Activated CD8-positive, alpha-beta memory T cell treated with anti-CD3 and anti-CD28 coated beads for 4 hours (primary cell): ENCODE data around the gene TMEM161B.
A peak's percentile ranks its signal among the peaks of the same experiment; 100 is the strongest.
"Not testable (repeated sequence)": the region's sequence is repeated elsewhere in the genome, so short reads cannot be mapped to it uniquely, and the experiment has no call there.

Source experiments
- DNase-seq, 2 donors: peaks; one replicate each; pipeline ENCODE4 v3.0.0-alpha.2; 2020; ENCODE audit warnings: low read depth in 2 of 2

TMEM161B gene

DNA sequence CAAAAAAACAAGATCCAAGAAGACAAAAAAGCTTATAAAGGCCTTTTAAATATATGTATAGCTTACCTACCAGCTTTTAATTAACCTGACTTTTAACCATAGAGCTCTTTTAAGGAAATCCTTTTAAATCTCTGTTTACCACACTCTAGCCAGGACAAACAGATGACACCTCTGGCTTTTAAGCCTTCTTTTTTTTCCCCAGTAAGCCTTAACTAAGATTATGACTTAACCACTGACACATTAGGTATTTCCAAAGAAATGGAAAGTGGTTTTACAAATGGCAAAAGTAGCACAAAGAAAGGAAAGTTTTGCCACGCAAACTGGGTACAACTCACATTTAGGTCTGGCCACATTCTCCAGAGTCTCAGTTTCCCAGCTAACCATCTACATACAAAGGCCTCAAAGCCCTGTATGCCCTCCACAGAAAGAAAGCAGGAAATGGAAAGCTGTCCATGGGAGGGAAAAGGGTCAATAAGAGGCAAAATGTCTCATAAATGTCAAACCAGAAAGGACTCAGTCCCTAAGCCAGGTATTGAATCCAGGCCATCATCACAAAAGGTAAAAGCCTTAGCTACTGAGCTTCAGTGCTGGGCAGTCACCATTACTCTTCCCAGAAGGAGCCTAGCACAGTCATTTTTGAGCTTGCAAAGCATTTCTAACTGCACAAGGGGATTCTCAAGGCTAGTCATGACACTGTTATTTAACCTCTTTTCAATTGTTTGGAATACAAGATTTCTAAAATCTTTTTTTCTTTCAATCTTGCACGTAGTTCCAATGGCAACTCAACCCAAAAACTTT, 19.7 kb downstream of the TMEM161B start:
- no peak for DNase-seq

- no peak for DNase-seq
Measured at GRCh38 chr5:88248094-88248493, 20.6 kb downstream of the TMEM161B start.

DNA sequence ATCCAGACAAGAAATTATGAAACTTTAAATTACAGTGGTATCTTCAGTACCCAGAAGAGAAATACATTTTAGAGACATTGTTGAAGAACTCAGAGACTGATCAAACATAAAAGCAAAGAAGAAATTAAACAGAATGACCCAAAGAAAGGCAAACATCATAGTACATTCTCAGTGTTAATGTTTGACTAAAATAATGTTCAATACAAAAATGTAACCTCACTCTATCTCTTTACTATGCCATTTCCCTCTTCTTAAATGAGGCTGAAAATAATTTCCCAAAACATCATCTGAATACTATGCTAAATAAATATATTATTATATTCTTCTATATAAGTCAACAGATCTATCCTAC, 22.8 kb downstream of the TMEM161B start:
- no peak for DNase-seq

- no peak for DNase-seq
Measured at GRCh38 chr5:88245241-88245892, 23.3 kb downstream of the TMEM161B start.

DNA sequence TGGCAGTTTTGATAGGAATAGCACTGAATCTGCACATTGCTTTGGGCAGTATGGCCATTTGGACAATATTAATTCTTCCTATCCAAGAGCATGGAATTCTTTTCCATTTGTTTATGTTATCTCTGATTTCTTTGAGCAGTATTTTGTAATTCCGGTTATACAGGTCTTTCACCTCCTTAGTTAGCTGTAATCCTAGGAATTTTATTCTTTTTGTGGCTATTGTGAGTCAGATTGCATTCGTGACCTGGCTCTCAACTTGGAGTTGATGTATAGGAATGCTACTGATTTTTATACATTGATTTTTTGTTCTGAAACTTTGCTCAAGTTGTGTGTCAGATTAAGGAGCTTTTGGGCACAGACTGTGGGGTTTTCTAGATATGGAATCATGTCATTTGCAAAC, 24.0 kb downstream of the TMEM161B start:
- no peak for DNase-seq

GRCh38 chr5:88243493-88243892, 25.2 kb downstream of the TMEM161B start:
- not testable (repeated sequence) for DNase-seq

DNA sequence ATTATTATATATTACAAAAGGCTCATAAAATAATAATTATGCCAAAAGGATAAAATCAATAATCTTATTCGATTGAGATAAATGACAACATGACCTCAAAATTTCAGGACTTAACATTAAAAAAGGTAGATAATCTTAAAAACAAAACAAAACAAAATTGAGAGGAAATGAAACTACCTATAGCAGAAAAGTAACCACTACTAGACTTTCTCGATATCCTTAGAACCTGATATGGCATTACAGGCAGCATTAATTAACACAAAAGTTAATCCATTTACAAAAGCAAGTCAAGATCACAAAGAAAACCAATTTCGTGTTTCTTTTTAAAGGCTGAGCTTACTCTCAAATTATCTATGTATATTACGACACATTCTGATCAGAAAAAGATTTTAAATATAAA, 29.9 kb downstream of the TMEM161B start:
- DNase-seq: no peak

DNA sequence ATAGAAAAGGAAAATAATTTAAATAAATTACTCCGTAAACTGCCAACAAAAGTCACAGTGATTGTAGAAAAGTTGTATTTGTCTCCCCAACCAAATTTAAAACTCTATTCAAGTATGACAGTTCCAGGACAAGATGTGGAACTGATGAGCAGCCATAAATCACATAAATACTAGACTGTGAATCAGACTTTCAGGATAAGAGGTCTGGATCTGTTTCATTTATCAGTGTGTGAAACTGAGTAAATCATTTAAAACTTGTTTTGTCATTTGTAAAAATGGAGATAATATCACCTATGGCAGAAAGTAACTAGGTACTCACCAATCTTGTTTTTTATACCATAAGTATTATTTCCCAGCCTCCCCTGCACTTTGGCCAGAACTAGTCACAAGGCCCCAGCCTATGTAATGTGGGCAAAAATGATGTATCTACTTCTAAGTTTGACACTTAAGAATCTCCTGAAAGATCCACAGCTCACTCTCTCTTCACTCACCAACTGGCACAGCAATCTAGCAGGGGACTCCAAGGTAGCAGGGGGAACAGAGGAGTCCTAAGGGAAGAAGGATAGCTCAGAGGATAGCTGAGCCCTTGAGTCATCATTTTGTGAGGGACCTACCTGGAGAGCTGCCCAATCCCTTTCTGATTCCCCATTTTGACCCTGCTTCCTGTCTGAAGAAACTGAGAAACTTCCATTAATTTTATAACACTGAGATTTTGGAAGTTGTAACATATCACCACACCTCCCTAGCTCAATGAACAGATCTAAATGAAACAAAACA, 31.6 kb downstream of the TMEM161B start:
- DNase-seq: no peak

DNA sequence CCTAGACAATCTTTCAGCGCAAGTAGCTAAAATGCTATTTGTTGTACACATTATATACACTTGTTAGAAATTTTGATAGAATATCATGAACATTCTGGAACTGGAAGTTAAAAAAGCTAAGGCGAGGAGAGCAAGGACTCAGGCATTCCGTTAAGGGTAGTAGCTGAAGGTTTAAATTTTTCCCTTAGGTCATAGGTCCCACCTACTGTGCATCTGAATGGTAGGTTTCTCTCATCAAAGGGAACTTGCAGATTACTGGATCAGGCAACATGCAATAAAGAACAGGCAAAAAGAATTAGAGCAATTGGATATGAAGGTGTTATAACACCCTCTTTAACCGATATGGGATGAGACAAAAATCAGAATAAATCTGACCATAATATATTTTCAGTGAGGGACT, 32.8 kb downstream of the TMEM161B start:
- DNase-seq: no peak

GRCh38 chr5:88235346-88235745, 33.3 kb downstream of the TMEM161B start:
- DNase-seq: no peak

- no peak for DNase-seq
Measured at GRCh38 chr5:88230546-88231066, 38.0 kb downstream of the TMEM161B start.

- DNase-seq: no peak
Measured at GRCh38 chr5:88226881-88227450, 41.7 kb downstream of the TMEM161B start.

GRCh38 chr5:88214655-88215054, 54.0 kb downstream of the TMEM161B start:
- DNase-seq: no peak

DNA sequence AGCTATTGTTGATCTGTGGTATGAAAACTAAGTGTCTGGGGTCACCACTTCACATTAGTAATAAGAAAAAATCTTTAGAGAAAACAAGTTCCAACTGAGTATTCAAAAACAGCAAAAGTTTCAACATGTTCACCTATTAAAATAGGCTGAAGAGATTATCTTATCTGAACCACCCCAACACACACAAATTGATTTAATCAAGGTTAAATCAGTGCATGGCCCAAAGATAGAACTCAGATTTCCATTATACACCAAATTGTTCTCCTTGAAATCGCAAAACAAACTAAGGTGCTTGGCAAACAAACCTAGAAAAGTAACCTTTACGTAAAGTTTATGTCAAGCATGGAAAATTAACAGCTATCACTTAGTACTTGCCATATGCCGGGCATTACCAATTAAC, 61.1 kb downstream of the TMEM161B start:
- no peak for DNase-seq

- peak in 1 of 2 donors; percentile 35 for DNase-seq
Measured at GRCh38 chr5:88203981-88204750, 64.5 kb downstream of the TMEM161B start.

GRCh38 chr5:88195636-88196035, 73.0 kb downstream of the TMEM161B start:
- no peak for DNase-seq

- DNase-seq: no peak
Measured at GRCh38 chr5:88193896-88194295, 74.7 kb downstream of the TMEM161B start.

DNA sequence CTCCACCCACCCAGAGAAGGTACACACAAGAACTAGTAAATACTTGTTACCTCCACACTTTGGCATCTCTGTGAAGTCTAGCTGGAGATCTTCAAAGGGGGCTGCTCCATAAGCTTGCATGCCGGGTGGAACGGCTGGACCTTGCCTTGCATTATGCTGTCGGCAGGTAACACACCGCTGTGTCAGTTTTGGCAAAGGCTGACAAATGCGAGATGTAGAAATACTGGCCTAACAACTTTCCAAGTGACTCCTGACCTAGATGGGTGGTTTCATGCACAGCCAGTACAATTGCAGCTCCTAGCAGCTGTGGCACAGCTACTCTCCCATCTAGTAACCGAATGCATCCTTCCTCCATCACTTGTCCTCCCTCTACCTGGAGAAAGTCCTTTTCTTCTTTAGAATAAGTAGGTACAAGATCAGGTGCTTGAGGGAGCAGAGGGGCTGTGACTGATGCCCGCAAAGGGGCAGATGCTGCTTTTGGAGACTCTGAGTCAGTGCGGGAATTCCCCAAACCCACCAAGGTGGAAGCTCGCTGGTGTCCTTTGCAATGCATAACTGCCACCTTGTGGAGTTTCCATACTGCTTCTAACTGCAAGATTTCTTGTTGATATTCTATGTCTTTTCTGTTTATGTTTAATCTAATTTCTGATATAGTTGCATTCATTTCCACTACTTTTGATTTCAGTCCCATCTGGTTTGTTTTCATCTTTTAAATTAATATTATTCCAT, 78.4 kb downstream of the TMEM161B start:
- DNase-seq: peak; percentile 14 to 30

DNA sequence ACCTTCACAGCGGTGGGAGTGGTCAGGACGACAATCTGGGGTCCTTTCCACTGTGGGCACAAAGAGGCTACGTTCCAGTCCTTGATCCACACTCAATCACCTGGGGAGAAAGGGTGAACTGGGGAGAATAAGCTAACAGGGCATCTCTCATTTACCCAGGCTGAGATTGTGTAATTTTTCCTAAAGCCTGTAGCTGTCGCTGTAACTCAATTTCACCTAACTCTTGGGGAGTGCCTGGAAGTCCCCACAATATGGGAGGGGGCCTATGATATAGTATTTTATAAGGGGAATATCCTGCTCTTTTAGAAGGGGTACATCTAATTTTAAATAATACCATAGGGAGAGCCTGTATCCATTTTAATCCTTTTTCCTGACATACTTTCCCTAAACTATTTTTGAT, 79.2 kb downstream of the TMEM161B start:
- DNase-seq: not testable (repeated sequence)

DNA sequence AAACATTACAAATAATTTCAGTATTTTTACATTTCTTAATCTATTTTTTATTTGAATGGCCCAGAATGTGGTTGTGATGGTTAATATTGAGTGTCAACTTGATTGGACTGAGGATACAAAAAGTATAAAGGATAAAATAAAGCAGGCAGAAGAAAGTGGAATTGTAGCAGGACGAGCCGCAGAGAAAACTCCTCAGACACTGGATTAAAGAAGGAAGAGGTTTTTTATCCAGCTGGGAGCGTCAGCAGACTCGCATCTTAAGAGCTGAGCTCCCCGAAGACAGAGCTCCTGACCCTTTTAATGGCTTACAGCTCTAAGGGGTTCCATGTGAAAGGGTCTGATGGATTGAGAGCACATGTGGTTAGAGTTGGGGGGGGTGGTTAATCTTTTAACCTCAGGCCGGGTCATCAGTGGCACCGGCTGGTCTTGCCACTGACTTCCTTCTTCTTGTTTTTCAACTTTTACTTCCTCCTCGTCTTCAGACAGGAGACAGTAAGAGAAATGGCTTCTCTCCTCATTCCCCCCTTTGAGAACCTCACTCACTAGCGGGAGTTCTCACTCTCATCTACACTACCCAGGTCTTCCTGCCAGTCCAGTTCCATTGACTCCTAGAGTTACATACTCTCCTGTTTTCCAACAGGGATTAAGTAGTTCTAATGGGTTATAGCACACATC, 80.0 kb downstream of the TMEM161B start:
- no peak for DNase-seq
